Progenitor cell of endocrine pancreas (in vitro differentiated cells): ENCODE measurements around the gene MORN2. TPM values are rescaled to one million over a fixed set of nuclear protein-coding genes. Genes with fewer than 3 reads are reported as not detected.

Experiments
- DNase-seq: peaks from one replicate; pipeline ENCODE4 v3.0.0; 2021; ENCODE audit warnings: low spot score; ENCODE audit not compliant: unreplicated experiment
- H3K27ac Mint-ChIP-seq: 2 replicates; pipeline ENCODE4 v1.8.0; 2021; ENCODE audit warnings: mild to moderate bottlenecking, moderate library complexity, mixed read lengths
- H3K27me3 Mint-ChIP-seq: 2 replicates; pipeline ENCODE4 v1.8.0; 2021; ENCODE audit warnings: mixed read lengths
- H3K36me3 Mint-ChIP-seq: 2 replicates; pipeline ENCODE4 v1.8.0; 2022; ENCODE audit warnings: mixed read lengths; ENCODE audit not compliant: insufficient read depth
- H3K4me1 Mint-ChIP-seq: 2 replicates; pipeline ENCODE4 v1.8.0; 2021; ENCODE audit warnings: low read depth, mixed read lengths
- H3K4me3 Mint-ChIP-seq: 2 replicates; pipeline ENCODE4 v1.8.0; 2021; ENCODE audit warnings: low read depth, mild to moderate bottlenecking, moderate library complexity, mixed read lengths
- H3K9me3 Mint-ChIP-seq: 2 replicates; pipeline ENCODE4 v1.8.0; 2021; ENCODE audit warnings: low read depth, mixed read lengths
- total RNA-seq: library from RNA; stranded (reverse); gene quantifications from 2 replicates; pipeline ENCODE4 v1.2.1, GENCODE V29; 2021
- TF ChIP-seq, protein P1 (sequence below): fragments of 200-600 bp; sonication (generic); IDR thresholded peaks from one replicate; pipeline ENCODE4 v1.5.0; 2021; ENCODE audit warnings: antibody characterized with exemption, mild to moderate bottlenecking; ENCODE audit not compliant: unreplicated experiment

MORN2 gene
- total RNA-seq, 1 donor from 2014 or later: 23.9 TPM

GRCh38 chr2:38889045-38889444 lies 13.3 kb downstream of the MORN2 start:
- DNase-seq: no peak
- no peaks in the 10 kb centered on the region for H3K27me3 Mint-ChIP-seq
- H3K9me3 Mint-ChIP-seq: no peaks in the 10 kb centered on the region
- H3K36me3 Mint-ChIP-seq: no peaks in the 10 kb centered on the region
- TF ChIP-seq, protein P1, sequence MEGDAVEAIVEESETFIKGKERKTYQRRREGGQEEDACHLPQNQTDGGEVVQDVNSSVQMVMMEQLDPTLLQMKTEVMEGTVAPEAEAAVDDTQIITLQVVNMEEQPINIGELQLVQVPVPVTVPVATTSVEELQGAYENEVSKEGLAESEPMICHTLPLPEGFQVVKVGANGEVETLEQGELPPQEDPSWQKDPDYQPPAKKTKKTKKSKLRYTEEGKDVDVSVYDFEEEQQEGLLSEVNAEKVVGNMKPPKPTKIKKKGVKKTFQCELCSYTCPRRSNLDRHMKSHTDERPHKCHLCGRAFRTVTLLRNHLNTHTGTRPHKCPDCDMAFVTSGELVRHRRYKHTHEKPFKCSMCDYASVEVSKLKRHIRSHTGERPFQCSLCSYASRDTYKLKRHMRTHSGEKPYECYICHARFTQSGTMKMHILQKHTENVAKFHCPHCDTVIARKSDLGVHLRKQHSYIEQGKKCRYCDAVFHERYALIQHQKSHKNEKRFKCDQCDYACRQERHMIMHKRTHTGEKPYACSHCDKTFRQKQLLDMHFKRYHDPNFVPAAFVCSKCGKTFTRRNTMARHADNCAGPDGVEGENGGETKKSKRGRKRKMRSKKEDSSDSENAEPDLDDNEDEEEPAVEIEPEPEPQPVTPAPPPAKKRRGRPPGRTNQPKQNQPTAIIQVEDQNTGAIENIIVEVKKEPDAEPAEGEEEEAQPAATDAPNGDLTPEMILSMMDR: no peak
- H3K27ac Mint-ChIP-seq: no peak overlapping the region
- no peak overlapping the region for H3K4me3 Mint-ChIP-seq
- no peaks in the 10 kb centered on the region for H3K4me1 Mint-ChIP-seq

DNA sequence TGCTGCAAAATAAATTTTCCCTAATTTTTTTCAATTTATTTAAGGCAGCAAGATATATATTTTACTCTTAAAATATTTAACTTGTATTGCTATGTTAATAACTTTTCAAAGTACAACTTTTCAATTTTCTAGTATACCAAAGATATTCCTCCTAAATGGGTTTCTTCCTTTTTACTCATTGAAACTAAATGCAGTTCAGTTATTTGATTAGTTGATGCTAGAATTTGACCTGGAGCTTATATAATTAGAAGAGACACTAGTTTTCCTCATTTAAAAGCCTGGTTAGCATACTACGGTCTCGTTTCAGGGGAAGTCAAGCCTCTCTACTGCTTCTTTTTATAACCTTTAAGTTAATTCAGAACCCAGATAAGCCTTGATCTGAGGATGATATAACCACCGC lies 13.8 kb downstream of the MORN2 start, which contains the start of gene ARHGEF33:
Gene ARHGEF33 (plus strand): TSS at position 301 of the 400 bp plus-strand sequence. CDS start 29,573 bp downstream, outside the sequence.
- no peak within 1 kb of the TSS for H3K27ac Mint-ChIP-seq
- no peaks in the 10 kb centered on the region for H3K9me3 Mint-ChIP-seq
- no peaks in the 10 kb centered on the region for H3K4me1 Mint-ChIP-seq
- no peak within 1 kb of the TSS for H3K4me3 Mint-ChIP-seq
- no peaks in the 10 kb centered on the region for H3K27me3 Mint-ChIP-seq
- no peaks in the 10 kb centered on the region for H3K36me3 Mint-ChIP-seq
- TF ChIP-seq, protein P1: no peak
- no peak for DNase-seq

- H3K27ac Mint-ChIP-seq: no peak overlapping the region
- H3K36me3 Mint-ChIP-seq: no peaks in the 10 kb centered on the region
- H3K4me3 Mint-ChIP-seq: no peak overlapping the region
- TF ChIP-seq, protein P1: no peak
- DNase-seq: no peak
- H3K27me3 Mint-ChIP-seq: no peaks in the 10 kb centered on the region
- H3K4me1 Mint-ChIP-seq: no peaks in the 10 kb centered on the region
- H3K9me3 Mint-ChIP-seq: no peaks in the 10 kb centered on the region
Observed at GRCh38 chr2:38892819-38893218, 17.0 kb downstream of the MORN2 start.

GRCh38 chr2:38898256-38898655 lies 22.5 kb downstream of the MORN2 start:
- TF ChIP-seq, protein P1: no peak
- Mint-ChIP-seq H3K36me3 (no peaks in the 10 kb centered on the region), H3K4me3 (no peak overlapping the region), H3K9me3 (no peaks in the 10 kb centered on the region), H3K27ac (no peak overlapping the region), H3K27me3 (no peaks in the 10 kb centered on the region), H3K4me1 (no peaks in the 10 kb centered on the region)
- no peak for DNase-seq

DNA sequence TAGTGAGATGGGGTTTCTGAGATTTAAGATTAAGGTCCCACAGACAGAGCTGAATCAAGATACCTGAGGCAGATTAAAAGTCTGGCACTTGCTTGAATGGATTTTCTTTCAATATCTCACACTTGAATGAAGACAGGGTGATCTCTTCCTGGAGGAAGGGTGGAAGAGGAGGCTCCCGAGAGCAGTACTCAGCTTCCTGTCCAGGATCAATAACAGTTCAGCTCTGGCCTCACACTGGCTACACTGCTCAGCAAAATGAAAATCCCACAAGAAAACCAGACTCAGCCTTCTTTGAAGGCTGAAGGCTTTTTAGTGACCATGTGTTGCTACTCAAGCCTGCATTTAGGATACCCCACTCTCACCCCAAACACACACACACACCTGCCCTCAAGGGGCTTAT lies 24.9 kb downstream of the MORN2 start:
- no peak for DNase-seq
- Mint-ChIP-seq H3K4me1 (no peaks in the 10 kb centered on the region), H3K36me3 (no peaks in the 10 kb centered on the region), H3K4me3 (no peak overlapping the region), H3K27me3 (no peaks in the 10 kb centered on the region), H3K27ac (no peak overlapping the region), H3K9me3 (no peaks in the 10 kb centered on the region)
- TF ChIP-seq, protein P1: no peak
